ENCODE data around the gene ERCC6. TPM values are rescaled to one million over a fixed set of nuclear protein-coding genes. Genes with fewer than 3 reads are reported as not detected.

The ERCC6 gene
- total RNA-seq, 1 experiment from 2014 or later = 36.7 TPM

- ChIA-PET CTCF (interaction anchor here (0.5 kb wide), 1 partner anchor 21 kb away, joined by 4 read pairs; no protein-coding TSS in a partner anchor), POLR2A (ENCODE audit: unreplicated experiment) (no interaction called here)
- H3K4me2 ChIP-seq (ENCODE audit: low read length) = no peak overlapping the region
- no peaks in the 10 kb centered on the region for H3K9me3 ChIP-seq (ENCODE audit: low read length)
- H3K27ac ChIP-seq (ENCODE audit: low read length) = no peak overlapping the region
- H4K20me1 ChIP-seq (ENCODE audit: low read length) = no peaks in the 10 kb centered on the region
- no TSS peak for BruUV-seq (replicated peaks)
- no peak overlapping the region for H3K9ac ChIP-seq (ENCODE audit: low read length)
- intact Hi-C loops (cut with micrococcal nuclease) = loop anchor here (2.0 to 10.0 kb wide), 2 partner anchors 77 to 955 kb away; no protein-coding TSS in a partner anchor
- peaks cover 8% of the 10 kb centered on the region for H3K4me1 ChIP-seq (ENCODE audit: insufficient read depth, low read length)
- H2AFZ ChIP-seq (ENCODE audit: low read length) = no peak overlapping the region
- peaks cover 6% of the 10 kb centered on the region; the same call in 1 of the 2 replicates for H3K79me2 ChIP-seq (ENCODE audit: low read length)
- TF ChIP-seq EZH2 (IDR thresholded peaks at IDR 0.05; ENCODE audit: low read length, unreplicated experiment) = no peak
- no peak for TF ChIP-seq EZH2phosphoT487 (IDR thresholded peaks at IDR 0.05; ENCODE audit: borderline replicate concordance, low read length)
- TF ChIP-seq CTCF (conservative IDR thresholded peaks at IDR 0.05; ENCODE audit: low read depth, low read length) = no peak
- H3K4me3 ChIP-seq (ENCODE audit: low read length) = no peak overlapping the region
- H3F3A ChIP-seq (ENCODE audit: low read length, unreplicated experiment) = no peaks in the 10 kb centered on the region
- peaks cover 9% of the 10 kb centered on the region for H3K36me3 ChIP-seq (ENCODE audit: low read depth, low read length)
- no peaks in the 10 kb centered on the region for H3K9me2 ChIP-seq (replicated peaks; ENCODE audit: low read length)
- DNase-seq (no peak), ATAC-seq (no peak)
- no peaks in the 10 kb centered on the region for H3K27me3 ChIP-seq (ENCODE audit: low read length)
These were observed 29.1 kb downstream of the ERCC6 start for GRCh38 chr10:49509771-49510303.

- no peak overlapping the region for H2AFZ ChIP-seq (ENCODE audit: low read length)
- no peak overlapping the region for H3K4me3 ChIP-seq (ENCODE audit: low read length)
- peaks cover 11% of the 10 kb centered on the region for H3K4me1 ChIP-seq (ENCODE audit: insufficient read depth, low read length)
- ChIA-PET POLR2A (ENCODE audit: unreplicated experiment) (no interaction called here), CTCF (no interaction called here)
- no peak overlapping the region for H3K9ac ChIP-seq (ENCODE audit: low read length)
- H3K27ac ChIP-seq (ENCODE audit: low read length) = no peak overlapping the region
- intact Hi-C loops (cut with micrococcal nuclease) = loop anchor here (2.0 kb wide), 1 partner anchor 76 kb away; no protein-coding TSS in a partner anchor
- ATAC-seq (no peak), DNase-seq (no peak)
- H3K79me2 ChIP-seq (ENCODE audit: low read length) = peaks cover 6% of the 10 kb centered on the region; the same call in 1 of the 2 replicates
- peaks cover 18% of the 10 kb centered on the region for H3K36me3 ChIP-seq (ENCODE audit: low read depth, low read length)
- H3F3A ChIP-seq (ENCODE audit: low read length, unreplicated experiment) = no peaks in the 10 kb centered on the region
- TF ChIP-seq EZH2phosphoT487 (IDR thresholded peaks at IDR 0.05; ENCODE audit: borderline replicate concordance, low read length) = no peak
- H3K9me2 ChIP-seq (replicated peaks; ENCODE audit: low read length) = no peaks in the 10 kb centered on the region
- H4K20me1 ChIP-seq (ENCODE audit: low read length) = no peaks in the 10 kb centered on the region
- no peaks in the 10 kb centered on the region for H3K27me3 ChIP-seq (ENCODE audit: low read length)
- no TSS peak for BruUV-seq (replicated peaks)
- H3K9me3 ChIP-seq (ENCODE audit: low read length) = no peaks in the 10 kb centered on the region
- H3K4me2 ChIP-seq (ENCODE audit: low read length) = no peak overlapping the region
These were observed 30.3 kb downstream of the ERCC6 start for GRCh38 chr10:49508654-49509053.

DNA sequence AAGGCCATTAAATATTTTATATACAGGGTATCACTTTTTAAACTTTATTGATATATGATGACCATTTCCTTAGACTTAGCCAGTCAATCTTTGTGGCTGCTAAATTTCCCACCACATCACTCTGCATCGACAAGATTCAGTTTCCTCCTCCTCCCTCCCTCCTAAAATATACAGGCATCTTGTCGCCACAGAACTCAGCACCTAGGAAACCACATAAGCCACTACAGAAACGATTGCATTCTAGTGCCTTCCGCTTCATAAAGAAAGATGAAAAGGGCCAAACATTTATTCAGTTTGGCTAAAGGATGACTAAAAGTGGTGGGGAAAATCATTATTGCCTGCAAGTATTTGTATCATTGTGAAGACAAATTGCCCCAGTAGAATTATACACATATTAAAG, 30.7 kb downstream of the ERCC6 start:
- CTCF ChIA-PET = no interaction called here
- Histone ChIP-seq H3K27me3 (ENCODE audit: low read length) (no peaks in the 10 kb centered on the region), H3K4me2 (ENCODE audit: low read length) (no peak overlapping the region), H3K36me3 (ENCODE audit: low read depth, low read length) (peaks cover 18% of the 10 kb centered on the region), H3K9ac (ENCODE audit: low read length) (no peak overlapping the region), H3K9me2 (replicated peaks; ENCODE audit: low read length) (no peaks in the 10 kb centered on the region), H3K4me1 (ENCODE audit: insufficient read depth, low read length) (peaks cover 11% of the 10 kb centered on the region), H3K27ac (ENCODE audit: low read length) (no peak overlapping the region), H3F3A (ENCODE audit: low read length, unreplicated experiment) (no peaks in the 10 kb centered on the region), H3K79me2 (ENCODE audit: low read length) (peaks cover 6% of the 10 kb centered on the region; the same call in 1 of the 2 replicates), H4K20me1 (ENCODE audit: low read length) (no peaks in the 10 kb centered on the region), H2AFZ (ENCODE audit: low read length) (no peak overlapping the region), H3K4me3 (ENCODE audit: low read length) (no peak overlapping the region), H3K9me3 (ENCODE audit: low read length) (no peaks in the 10 kb centered on the region)
- intact Hi-C loops (cut with micrococcal nuclease) = loop anchor here (2.0 kb wide), 1 partner anchor 75 kb away; no protein-coding TSS in a partner anchor
- ATAC-seq (no peak), DNase-seq (no peak)
- BruUV-seq (replicated peaks) = no TSS peak
- POLR2A ChIA-PET (ENCODE audit: unreplicated experiment) = no interaction called here
- TF ChIP-seq EZH2 (IDR thresholded peaks at IDR 0.05; ENCODE audit: low read length, unreplicated experiment) = no peak
- no peak for TF ChIP-seq EZH2phosphoT487 (IDR thresholded peaks at IDR 0.05; ENCODE audit: borderline replicate concordance, low read length)
- TF ChIP-seq CTCF (conservative IDR thresholded peaks at IDR 0.05; ENCODE audit: low read depth, low read length) = no peak

Data from PC-3 (cell line).